Naive thymus-derived CD4-positive, alpha-beta T cell (primary cell): ENCODE measurements around the gene DCHS1. TPM values are rescaled to one million over a fixed set of nuclear protein-coding genes. Genes with fewer than 3 reads are reported as not detected.

Experiments used
- ATAC-seq: fragments of 150-1000 bp; cut with Tn5 transposase; 2 replicates; pipeline ENCODE4 v1.10.0; 2021; ENCODE audit warnings: mild to moderate bottlenecking, moderate library complexity
- CTCF ChIA-PET: fragments of 350-600 bp; sonication (Branson Sonifier 250); formaldehyde crosslinking; loops from one replicate; lab custom pipeline; 2021; ENCODE audit warnings: antibody characterized with exemption; lab: Charles Lee
- POLR2A ChIA-PET: fragments of 350-600 bp; sonication (Branson Sonifier 250); formaldehyde crosslinking; loops from one replicate; lab custom pipeline; 2021; ENCODE audit warnings: antibody characterized with exemption, inconsistent platforms; lab: Charles Lee
- DNase-seq, 9 donors: peaks; one replicate each; pipeline versions ENCODE4 v3.0.0 to v3.0.0-alpha.2; 2020 to 2022; ENCODE audit warnings: mixed read lengths in 1 of 9
- H3K27ac ChIP-seq: one replicate; pipeline ENCODE4 v1.7.0; 2013; ENCODE audit warnings: mild to moderate bottlenecking, low read depth, low read length, moderate library complexity
- H3K27me3 ChIP-seq, 2 donors: one replicate each; pipeline ENCODE4 v1.7.0; 2013; ENCODE audit warnings: low read length in 2 of 2, mild to moderate bottlenecking in 2 of 2, moderate library complexity in 2 of 2; ENCODE audit not compliant: control insufficient read depth in 2 of 2, insufficient read depth in 2 of 2
- H3K36me3 ChIP-seq, 3 experiments: 1 replicate in 2 of 3; 2 replicates in 1 of 3; pipeline ENCODE4 v1.7.0; 2013; ENCODE audit warnings: low read length in 3 of 3, mild to moderate bottlenecking in 3 of 3, moderate library complexity in 1 of 3; ENCODE audit not compliant: insufficient read depth in 3 of 3, control insufficient read depth in 2 of 3
- H3K4me1 ChIP-seq, 2 donors: one replicate each; pipeline ENCODE4 v1.7.0; 2013; ENCODE audit warnings: low read length in 2 of 2, mild to moderate bottlenecking in 2 of 2, moderate library complexity in 1 of 2; ENCODE audit not compliant: control insufficient read depth in 2 of 2, insufficient read depth in 2 of 2
- H3K4me3 ChIP-seq: 2 replicates; pipeline ENCODE4 v1.7.0; 2013; ENCODE audit warnings: mild to moderate bottlenecking, low read length
- H3K9me3 ChIP-seq, 3 experiments: 1 replicate in 2 of 3; 2 replicates in 1 of 3; pipeline ENCODE4 v1.7.0; 2013; ENCODE audit warnings: low read length in 3 of 3; ENCODE audit not compliant: control insufficient read depth in 2 of 3
- H3K27ac Mint-ChIP-seq, 9 donors: one replicate each; pipeline ENCODE4 v1.8.0; 2020 to 2022; ENCODE audit warnings: mixed read lengths in 9 of 9, mild to moderate bottlenecking in 8 of 9, moderate library complexity in 5 of 9, inconsistent platforms in 2 of 9
- H3K27me3 Mint-ChIP-seq, 5 donors: one replicate each; pipeline ENCODE4 v1.8.0; 2021 to 2022; ENCODE audit warnings: mixed read lengths in 5 of 5, mild to moderate bottlenecking in 1 of 5
- H3K36me3 Mint-ChIP-seq, 5 donors: one replicate each; pipeline ENCODE4 v1.8.0; 2020 to 2022; ENCODE audit warnings: mixed read lengths in 5 of 5, mild to moderate bottlenecking in 3 of 5, inconsistent platforms in 1 of 5
- H3K4me1 Mint-ChIP-seq, 7 donors: one replicate each; pipeline ENCODE4 v1.8.0; 2020 to 2022; ENCODE audit warnings: mixed read lengths in 7 of 7, mild to moderate bottlenecking in 3 of 7, inconsistent platforms in 1 of 7
- H3K4me3 Mint-ChIP-seq, 10 donors: one replicate each; pipeline ENCODE4 v1.8.0; 2020 to 2022; ENCODE audit warnings: mild to moderate bottlenecking in 10 of 10, mixed read lengths in 10 of 10, moderate library complexity in 6 of 10, inconsistent platforms in 2 of 10
- H3K9me3 Mint-ChIP-seq, 11 donors: one replicate each; pipeline ENCODE4 v1.8.0; 2020 to 2022; ENCODE audit warnings: mixed read lengths in 11 of 11, mild to moderate bottlenecking in 4 of 11, inconsistent platforms in 1 of 11, moderate library complexity in 1 of 11
- intact Hi-C, 2 donors: fragments of 100-400 bp; cut with micrococcal nuclease; formaldehyde crosslinking; loops; one replicate each; pipeline ENCODE4 v1.15.1; 2023
- polyA plus RNA-seq, 2 donors: library from polyadenylated mRNA; unstranded; fragments of 300-500 nt; fragmentation: Illumina TruSeq; gene quantifications; one replicate each; pipeline ENCODE4 v1.2.3, GENCODE V29; 2021
- total RNA-seq, 6 experiments: library from RNA in 5 of 6; stranded (reverse) in 5 of 6; gene quantifications; 1 replicate in 5 of 6; 2 replicates in 1 of 6; pipeline ENCODE4 v1.2.3 and lab custom pipeline; 2021 to 2026

DCHS1 gene
- total and polyA plus RNA-seq, 7 experiments from 2014 or later, result 0.48 to 12.5 (median 9.7) TPM

- intact Hi-C loops, result no loop called here
- Mint-ChIP-seq H3K9me3 (no peaks in the 10 kb centered on the region), H3K27me3 (no peaks in the 10 kb centered on the region), H3K4me3 (no peak overlapping the region), H3K36me3 (peaks cover 4 to 33% (median 25%) of the 10 kb centered on the region in 5 donors), H3K4me1 (peaks cover 0 to 12% (median 4%) of the 10 kb centered on the region in 7 donors), H3K27ac (no peak overlapping the region)
- DNase-seq (no peak), ATAC-seq (no peak)
- Histone ChIP-seq H3K27me3 (no peaks in the 10 kb centered on the region), H3K4me3 (no peak overlapping the region), H3K4me1 (no peaks in the 10 kb centered on the region), H3K27ac (no peak overlapping the region), H3K36me3 (no peaks in the 10 kb centered on the region), H3K9me3 (no peaks in the 10 kb centered on the region)
- CTCF ChIA-PET, result interaction anchor here (0.7 kb wide), 1 partner anchor 106 kb away, joined by 3 read pairs; no protein-coding TSS in a partner anchor
- POLR2A ChIA-PET, result no interaction called here
Observed at GRCh38 chr11:6574816-6575715, 80.5 kb downstream of the DCHS1 start.

- intact Hi-C loops, result no loop called here
- POLR2A ChIA-PET, result no interaction called here
- H3K4me1 Mint-ChIP-seq, result peaks cover 0 to 20% (median 4%) of the 10 kb centered on the region in 7 donors
- H3K27me3 Mint-ChIP-seq, result no peaks in the 10 kb centered on the region
- DNase-seq (no peak), ATAC-seq (no peak)
- no peak overlapping the region for H3K4me3 Mint-ChIP-seq
- no peak overlapping the region for H3K27ac ChIP-seq
- H3K27me3 ChIP-seq, result no peaks in the 10 kb centered on the region
- H3K36me3 Mint-ChIP-seq, result peaks cover 4 to 39% (median 25%) of the 10 kb centered on the region in 5 donors
- H3K9me3 Mint-ChIP-seq, result no peaks in the 10 kb centered on the region
- no peak overlapping the region for H3K4me3 ChIP-seq
- H3K4me1 ChIP-seq, result no peaks in the 10 kb centered on the region
- CTCF ChIA-PET, result no interaction called here
- H3K27ac Mint-ChIP-seq, result no peak overlapping the region
- H3K36me3 ChIP-seq, result no peaks in the 10 kb centered on the region
- H3K9me3 ChIP-seq, result no peaks in the 10 kb centered on the region
Observed at GRCh38 chr11:6572215-6572614, 83.4 kb downstream of the DCHS1 start.

GRCh38 chr11:6571434-6572008 lies 84.1 kb downstream of the DCHS1 start:
- ATAC-seq (no peak), DNase-seq (no peak)
- intact Hi-C loops, result no loop called here
- Histone ChIP-seq H3K27me3 (no peaks in the 10 kb centered on the region), H3K36me3 (peaks cover 0 to 2% (median 0%) of the 10 kb centered on the region in 3 experiments), H3K27ac (no peak overlapping the region), H3K4me1 (no peaks in the 10 kb centered on the region), H3K9me3 (no peaks in the 10 kb centered on the region), H3K4me3 (no peak overlapping the region)
- H3K4me1 Mint-ChIP-seq, result peaks cover 0 to 18% (median 2%) of the 10 kb centered on the region in 7 donors
- CTCF ChIA-PET, result no interaction called here
- H3K36me3 Mint-ChIP-seq, result peaks cover 4 to 34% (median 23%) of the 10 kb centered on the region in 5 donors
- H3K27ac Mint-ChIP-seq, result no peak overlapping the region
- POLR2A ChIA-PET, result no interaction called here
- no peak overlapping the region for H3K4me3 Mint-ChIP-seq
- H3K9me3 Mint-ChIP-seq, result no peaks in the 10 kb centered on the region
- no peaks in the 10 kb centered on the region for H3K27me3 Mint-ChIP-seq

Other genes with a start within 250 kb of the DCHS1 start
- gene APBB1, start 236.7 kb downstream of the DCHS1 start, total RNA-seq, result 100 to 1,000 TPM in 3 of 5 experiments, 10 to 100 TPM in 2; 46.9 to 188 (median 154) TPM
- 100 to 1,000 TPM; 173 to 293 TPM for gene APBB1, start 236.7 kb downstream of the DCHS1 start, polyA plus RNA-seq
- 1 to 10 TPM in 4 of 5 experiments, under 1 TPM in 1; 0.56 to 7.0 (median 1.7) TPM for gene HPX, start 214.8 kb downstream of the DCHS1 start, total RNA-seq
- gene HPX, start 214.8 kb downstream of the DCHS1 start, polyA plus RNA-seq, result not detected
- gene TRIM3, start 181.9 kb downstream of the DCHS1 start, total RNA-seq, result 10 to 100 TPM in 4 of 5 experiments, 1 to 10 TPM in 1; 8.1 to 20.7 (median 17.2) TPM
- 1 to 10 TPM; 1.6 to 4.2 TPM for gene TRIM3, start 181.9 kb downstream of the DCHS1 start, polyA plus RNA-seq
- gene ARFIP2, start 174.5 kb downstream of the DCHS1 start, total RNA-seq, result 10 to 100 TPM; 48.6 to 63.4 (median 53.8) TPM
- 10 to 100 TPM; 35.7 to 45.7 TPM for gene ARFIP2, start 174.5 kb downstream of the DCHS1 start, polyA plus RNA-seq
- 10 to 100 TPM; 39.3 to 68.4 (median 59.2) TPM for gene TIMM10B, start 174.3 kb downstream of the DCHS1 start, total RNA-seq
- gene TIMM10B, start 174.3 kb downstream of the DCHS1 start, polyA plus RNA-seq, result 10 to 100 TPM; 32.8 to 38.8 TPM
- gene DNHD1, start 158.5 kb downstream of the DCHS1 start, total RNA-seq, result 10 to 100 TPM; 24.0 to 65.8 (median 62.2) TPM
- gene DNHD1, start 158.5 kb downstream of the DCHS1 start, polyA plus RNA-seq, result 1 to 10 TPM in 1 of 2 donors, under 1 TPM in 1; 0.90 to 2.8 TPM
- 10 to 100 TPM; 21.4 to 37.9 (median 27.9) TPM for gene RRP8, start 52.2 kb downstream of the DCHS1 start, total RNA-seq
- 10 to 100 TPM; 17.2 to 29.1 TPM for gene RRP8, start 52.2 kb downstream of the DCHS1 start, polyA plus RNA-seq
- gene ILK, start 52.0 kb downstream of the DCHS1 start, total RNA-seq, result 100 to 1,000 TPM in 1 of 5 experiments, 10 to 100 TPM in 4; 34.4 to 165 (median 89.6) TPM
- 10 to 100 TPM; 67.8 to 79.7 TPM for gene ILK, start 52.0 kb downstream of the DCHS1 start, polyA plus RNA-seq
- gene TAF10, start 43.6 kb downstream of the DCHS1 start, total RNA-seq, result 100 to 1,000 TPM; 116 to 135 (median 128) TPM
- gene TAF10, start 43.6 kb downstream of the DCHS1 start, polyA plus RNA-seq, result 100 to 1,000 TPM; 210 to 247 TPM
- 100 to 1,000 TPM in 3 of 5 experiments, 10 to 100 TPM in 2; 49.9 to 160 (median 134) TPM for gene TPP1, start 36.4 kb downstream of the DCHS1 start, total RNA-seq
- gene TPP1, start 36.4 kb downstream of the DCHS1 start, polyA plus RNA-seq, result 100 to 1,000 TPM in 1 of 2 donors, 10 to 100 TPM in 1; 91.6 to 116 TPM
- 10 to 100 TPM in 4 of 5 experiments, 1 to 10 TPM in 1; 10.0 to 70.3 (median 26.4) TPM for gene MRPL17, start 27.5 kb upstream of the DCHS1 start, total RNA-seq
- 10 to 100 TPM; 21.6 to 33.4 TPM for gene MRPL17, start 27.5 kb upstream of the DCHS1 start, polyA plus RNA-seq
- under 1 TPM in 1 of 5 experiments, not detected in 4; 0.15 TPM for gene OR2AG2, start 116.2 kb upstream of the DCHS1 start, total RNA-seq
- gene OR2AG2, start 116.2 kb upstream of the DCHS1 start, polyA plus RNA-seq, result not detected
- gene OR2AG1, start 127.2 kb upstream of the DCHS1 start, total RNA-seq, result not detected
- gene OR2AG1, start 127.2 kb upstream of the DCHS1 start, polyA plus RNA-seq, result not detected
- under 1 TPM in 1 of 5 experiments, not detected in 4; 0.34 TPM for gene OR6A2, start 143.9 kb upstream of the DCHS1 start, total RNA-seq
- gene OR6A2, start 143.9 kb upstream of the DCHS1 start, polyA plus RNA-seq, result not detected
- gene OR10A5, start 189.9 kb upstream of the DCHS1 start, total RNA-seq, result not detected
- gene OR10A5, start 189.9 kb upstream of the DCHS1 start, polyA plus RNA-seq, result not detected
- under 1 TPM in 1 of 5 experiments, not detected in 4; 0.05 TPM for gene OR10A2, start 207.2 kb upstream of the DCHS1 start, total RNA-seq
- not detected for gene OR10A2, start 207.2 kb upstream of the DCHS1 start, polyA plus RNA-seq
- not detected for gene OR10A4, start 220.8 kb upstream of the DCHS1 start, total RNA-seq
- gene OR10A4, start 220.8 kb upstream of the DCHS1 start, polyA plus RNA-seq, result not detected
- gene OR2D2, start 236.7 kb upstream of the DCHS1 start, total RNA-seq, result under 1 TPM in 1 of 5 experiments, not detected in 4; 0.27 TPM
- gene OR2D2, start 236.7 kb upstream of the DCHS1 start, polyA plus RNA-seq, result not detected